ENCODE data around the gene CGB7.
"Not testable (repeated sequence)": the region's sequence is repeated elsewhere in the genome, so short reads cannot be mapped to it uniquely, and the experiment has no call there.

Gene CGB7

DNA sequence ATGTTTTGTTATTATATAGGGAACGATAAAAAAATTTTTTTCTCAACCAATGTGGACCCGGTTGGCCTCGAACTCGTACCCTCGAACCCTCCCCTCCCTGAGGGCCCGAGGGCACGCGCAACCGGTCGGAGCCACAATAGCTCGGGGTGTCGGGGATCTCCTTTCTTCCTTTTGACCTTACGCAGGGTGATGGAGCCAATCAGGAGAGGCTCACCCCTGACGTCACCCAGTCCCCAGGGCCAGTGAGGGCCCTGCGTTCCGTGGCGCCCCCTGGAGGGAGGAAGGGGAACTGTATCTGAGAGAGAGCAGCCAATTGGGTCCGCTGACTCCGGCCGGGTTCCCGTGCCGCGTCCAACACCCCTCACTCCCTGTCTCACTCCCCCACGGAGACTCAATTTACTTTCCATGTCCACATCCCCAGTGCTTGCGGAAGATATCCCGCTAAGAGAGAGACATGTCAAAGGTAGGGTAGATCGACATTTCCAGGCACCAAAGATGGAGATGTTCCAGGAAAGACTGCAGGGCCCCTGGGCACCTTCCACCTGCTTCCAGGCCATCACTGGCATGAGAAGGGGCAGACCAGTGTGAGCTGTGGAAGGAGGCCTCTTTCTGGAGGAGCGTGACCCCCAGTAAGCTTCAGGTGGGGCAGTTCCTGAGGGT, 25.8 kb downstream of the CGB7 start, which contains the start of gene CGB2:
TSS of gene CGB2 (plus strand) at position 249 of the 660 bp plus-strand sequence. CDS start at position 455, 206 bp downstream.
- peak; percentile 78 for DNase-seq (ENCODE audit: low spot score)

DNA sequence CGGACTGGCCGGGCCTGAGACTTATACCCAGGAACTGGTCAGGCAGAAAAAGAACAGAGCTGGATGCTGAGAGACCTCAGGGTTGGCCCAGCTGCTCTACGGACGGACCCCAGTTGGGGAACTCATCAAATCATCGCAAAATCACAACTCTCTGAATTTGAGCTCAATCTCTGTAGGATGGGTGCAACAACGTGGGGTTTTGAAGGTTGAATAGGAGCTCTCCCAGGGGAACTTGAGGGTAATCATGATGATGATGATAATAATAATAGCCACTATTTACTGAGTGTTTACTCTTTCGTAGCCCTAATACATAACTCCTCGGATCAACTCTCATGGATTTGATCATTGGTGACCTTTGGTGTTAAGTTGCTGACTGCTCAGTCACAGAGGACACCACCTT, 27.2 kb downstream of the CGB7 start:
- in situ Hi-C loops (cut with MboI; ENCODE audit: low sequenced_read_pairs, unreplicated experiment); DNase-seq (ENCODE audit: low spot score): not testable (repeated sequence)

More for the DNA sequence above, 25.8 kb downstream of the CGB7 start, which contains the start of gene CGB2:
- TF ChIP-seq, protein P1, sequence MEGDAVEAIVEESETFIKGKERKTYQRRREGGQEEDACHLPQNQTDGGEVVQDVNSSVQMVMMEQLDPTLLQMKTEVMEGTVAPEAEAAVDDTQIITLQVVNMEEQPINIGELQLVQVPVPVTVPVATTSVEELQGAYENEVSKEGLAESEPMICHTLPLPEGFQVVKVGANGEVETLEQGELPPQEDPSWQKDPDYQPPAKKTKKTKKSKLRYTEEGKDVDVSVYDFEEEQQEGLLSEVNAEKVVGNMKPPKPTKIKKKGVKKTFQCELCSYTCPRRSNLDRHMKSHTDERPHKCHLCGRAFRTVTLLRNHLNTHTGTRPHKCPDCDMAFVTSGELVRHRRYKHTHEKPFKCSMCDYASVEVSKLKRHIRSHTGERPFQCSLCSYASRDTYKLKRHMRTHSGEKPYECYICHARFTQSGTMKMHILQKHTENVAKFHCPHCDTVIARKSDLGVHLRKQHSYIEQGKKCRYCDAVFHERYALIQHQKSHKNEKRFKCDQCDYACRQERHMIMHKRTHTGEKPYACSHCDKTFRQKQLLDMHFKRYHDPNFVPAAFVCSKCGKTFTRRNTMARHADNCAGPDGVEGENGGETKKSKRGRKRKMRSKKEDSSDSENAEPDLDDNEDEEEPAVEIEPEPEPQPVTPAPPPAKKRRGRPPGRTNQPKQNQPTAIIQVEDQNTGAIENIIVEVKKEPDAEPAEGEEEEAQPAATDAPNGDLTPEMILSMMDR (IDR thresholded peaks at IDR 0.05; ENCODE audit: borderline replicate concordance, control extremely low read depth, extremely low read depth, insufficient read depth, missing control alignments) = peak; percentile 10
- in situ Hi-C loops (cut with MboI; ENCODE audit: low sequenced_read_pairs, unreplicated experiment) = not testable (repeated sequence)

DNA sequence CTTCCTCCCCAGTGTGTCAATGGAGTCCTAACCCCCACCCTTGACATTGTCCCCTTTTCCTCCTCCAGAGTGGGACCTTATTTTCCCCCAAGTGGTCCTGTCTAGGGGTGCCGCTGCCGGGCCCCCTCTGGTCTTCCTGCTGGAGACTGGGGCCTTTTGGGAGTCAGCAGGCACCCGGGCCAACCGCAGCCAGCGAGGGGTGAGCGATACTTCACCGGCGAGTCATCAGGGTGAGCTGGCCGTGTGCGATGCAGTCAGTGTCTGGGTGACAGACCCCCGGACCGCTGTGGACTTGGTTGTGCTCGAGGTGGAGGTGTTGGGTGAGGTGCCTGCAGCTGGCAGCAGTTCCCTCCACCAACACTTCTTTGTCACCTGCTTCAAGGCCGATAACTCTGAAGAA, 27.8 kb downstream of the CGB7 start:
- in situ Hi-C loops (cut with MboI; ENCODE audit: low sequenced_read_pairs, unreplicated experiment); DNase-seq (ENCODE audit: low spot score): not testable (repeated sequence)

DNA sequence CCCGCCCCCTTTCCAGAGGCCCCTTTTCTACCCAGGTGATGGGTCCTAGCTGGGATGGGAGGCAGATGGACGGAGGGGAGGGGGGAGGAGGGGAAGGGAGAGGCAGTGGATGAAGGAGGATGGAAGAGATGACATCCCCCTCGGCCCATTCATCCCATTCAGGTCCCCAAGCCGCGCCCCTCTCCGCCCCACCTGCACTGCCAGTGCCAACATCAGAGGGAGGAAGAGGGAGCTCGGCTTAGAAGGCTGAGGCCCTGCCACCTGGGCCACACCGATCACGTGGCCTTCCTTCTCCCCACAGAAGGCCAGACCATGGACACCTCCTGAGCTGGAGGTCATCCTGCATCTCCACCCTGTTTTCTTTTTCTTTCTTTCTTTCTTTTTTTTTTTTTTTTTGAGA, 28.9 kb downstream of the CGB7 start:
- in situ Hi-C loops (cut with MboI; ENCODE audit: low sequenced_read_pairs, unreplicated experiment); DNase-seq (ENCODE audit: low spot score): not testable (repeated sequence)

DNA sequence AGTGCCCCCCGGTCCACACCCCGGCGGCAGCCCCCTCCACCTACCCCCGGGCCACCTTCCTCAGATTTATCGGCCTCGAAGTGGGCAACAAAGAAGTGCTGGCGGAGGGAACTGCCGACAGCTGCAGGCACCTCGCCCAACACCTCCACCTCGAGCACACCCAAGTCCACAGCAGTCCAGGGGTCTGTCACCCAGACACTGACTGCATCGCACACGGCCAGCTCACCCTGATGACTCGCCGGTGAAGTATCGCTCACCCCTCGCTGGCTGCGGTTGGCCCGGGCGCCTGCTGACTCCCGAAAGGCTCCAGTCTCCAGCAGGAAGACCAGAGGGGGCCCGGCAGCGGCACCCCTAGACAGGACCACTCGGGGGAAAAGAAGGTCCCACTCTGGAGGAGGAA, 31.9 kb downstream of the CGB7 start:
- in situ Hi-C loops (cut with MboI; ENCODE audit: low sequenced_read_pairs, unreplicated experiment); DNase-seq (ENCODE audit: low spot score): not testable (repeated sequence)

DNA sequence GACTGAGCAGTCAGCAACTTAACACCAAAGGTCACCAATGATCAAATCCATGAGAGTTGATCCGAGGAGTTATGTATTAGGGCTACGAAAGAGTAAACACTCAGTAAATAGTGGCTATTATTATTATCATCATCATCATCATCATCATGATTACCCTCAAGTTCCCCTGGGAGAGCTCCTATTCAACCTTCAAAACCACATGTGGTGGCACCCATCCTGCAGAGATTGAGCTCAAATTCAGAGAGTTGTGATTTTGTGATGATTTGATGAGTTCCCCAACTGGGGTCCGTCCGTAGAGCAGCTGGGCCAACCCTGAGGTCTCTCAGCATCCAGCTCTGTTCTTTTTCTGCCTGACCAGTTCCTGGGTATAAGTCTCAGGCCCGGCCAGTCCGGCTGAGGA, 32.5 kb downstream of the CGB7 start:
- in situ Hi-C loops (cut with MboI; ENCODE audit: low sequenced_read_pairs, unreplicated experiment); DNase-seq (ENCODE audit: low spot score): not testable (repeated sequence)

DNA sequence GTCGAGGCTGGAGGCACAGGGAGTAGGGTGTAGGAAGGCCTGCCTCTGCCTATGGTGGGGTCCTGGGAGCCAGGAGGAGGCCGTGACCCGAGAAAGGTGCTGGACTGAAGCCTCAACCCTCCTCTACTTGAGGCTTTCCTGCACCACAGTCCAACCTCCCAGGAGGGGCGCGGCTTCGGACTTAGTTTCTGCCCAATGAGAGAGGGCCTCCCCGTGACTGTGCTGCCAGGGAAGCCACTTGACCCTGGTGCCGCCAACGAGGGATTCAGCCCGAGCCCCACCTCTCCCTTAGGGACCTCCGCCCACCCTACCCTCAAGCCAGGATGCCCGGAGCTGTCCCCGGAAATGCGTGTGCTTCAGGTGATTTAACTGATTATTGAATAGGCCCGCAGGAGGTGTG, 33.3 kb downstream of the CGB7 start, which contains the start of gene CGB3:
TSS of gene CGB3 (minus strand) at position 101 of the 400 bp plus-strand sequence. CDS start 362 bp downstream, outside the sequence.
- in situ Hi-C loops (cut with MboI; ENCODE audit: low sequenced_read_pairs, unreplicated experiment); DNase-seq (ENCODE audit: low spot score): not testable (repeated sequence)

DNA sequence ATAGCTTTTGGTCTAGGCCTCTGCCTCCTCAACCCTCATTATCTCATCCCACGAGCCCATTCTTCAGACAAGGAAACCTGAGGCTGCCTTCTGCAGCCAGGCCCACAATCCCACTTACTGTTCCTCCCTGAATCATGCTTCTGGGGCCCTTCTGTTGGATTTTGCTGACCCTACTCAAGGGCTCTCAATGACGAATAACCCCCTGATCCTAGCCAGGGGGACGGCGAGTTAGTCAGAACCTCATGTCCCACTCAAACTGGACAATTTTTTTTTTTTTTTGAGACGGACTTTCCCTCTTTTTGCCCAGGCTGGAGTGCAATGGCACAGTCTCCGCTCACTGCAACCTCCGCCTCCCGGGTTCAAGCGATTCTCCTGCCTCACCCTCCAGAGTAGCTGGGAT, 35.4 kb downstream of the CGB7 start:
- TF ChIP-seq, protein P1 (IDR thresholded peaks at IDR 0.05; ENCODE audit: borderline replicate concordance, control extremely low read depth, extremely low read depth, insufficient read depth, missing control alignments) = no peak
- in situ Hi-C loops (cut with MboI; ENCODE audit: low sequenced_read_pairs, unreplicated experiment) = no loop called here

DNA sequence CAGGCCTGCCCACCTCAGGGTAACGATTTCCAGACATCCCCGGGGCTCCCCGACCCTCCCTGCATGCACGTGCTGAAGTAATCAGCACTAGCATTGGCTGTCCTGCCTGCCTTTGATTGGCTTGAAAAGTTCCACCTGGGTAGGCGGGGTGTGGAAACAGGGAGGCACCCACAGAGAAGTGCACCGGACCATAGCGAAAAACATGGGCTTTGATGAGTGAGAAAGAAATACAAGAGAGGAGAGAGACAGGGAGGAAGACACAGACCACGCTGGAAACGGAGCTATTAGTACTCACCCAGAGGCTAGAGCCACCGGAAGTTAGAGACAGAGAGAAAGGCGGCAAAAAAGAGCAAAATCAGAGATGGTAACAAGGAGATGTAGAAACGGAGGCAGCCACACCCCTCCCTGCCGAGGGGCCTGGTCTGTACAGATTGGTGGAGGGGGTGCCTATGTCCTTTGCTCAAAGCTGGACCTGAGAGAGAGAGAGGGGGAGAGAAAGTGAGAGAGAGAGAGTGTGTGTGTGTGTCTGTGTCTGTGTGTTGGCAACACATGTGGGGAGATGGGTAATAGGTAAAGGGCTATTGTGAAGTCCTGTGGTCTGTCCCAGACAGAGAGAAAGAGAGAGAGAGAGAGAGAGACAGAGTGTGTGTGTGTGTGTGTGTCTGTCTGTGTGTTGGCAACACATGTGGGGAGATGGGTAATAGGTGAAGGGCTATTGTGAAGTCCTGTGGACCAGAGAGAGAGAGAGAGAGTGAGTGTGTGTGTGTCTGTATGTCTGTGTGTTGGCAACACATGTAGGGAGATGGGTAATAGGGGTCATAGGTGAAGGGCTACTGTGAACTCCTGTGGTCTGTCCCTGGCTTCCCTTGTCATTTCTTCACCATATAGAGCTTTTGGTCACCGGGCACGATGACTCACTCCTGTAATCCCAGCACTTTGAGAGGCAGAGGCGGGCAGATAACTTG, 36.3 kb downstream of the CGB7 start:
- TF ChIP-seq, protein P1 (IDR thresholded peaks at IDR 0.05; ENCODE audit: borderline replicate concordance, control extremely low read depth, extremely low read depth, insufficient read depth, missing control alignments) = no peak
- DNase-seq (ENCODE audit: low spot score) = peak; percentile 32
- in situ Hi-C loops (cut with MboI; ENCODE audit: low sequenced_read_pairs, unreplicated experiment) = no loop called here

More for the DNA sequence above, 35.4 kb downstream of the CGB7 start:
- DNase-seq (ENCODE audit: low spot score) = no peak

Measured in GM13976 (cell line).